GM18508 (cell line): ENCODE measurements around the gene UNKL.

Experiments used
- ATAC-seq: cut with Tn5 transposase; IDR thresholded peaks from one replicate; pipeline ENCODE4 v1.9.1; 2021; ENCODE audit warnings: moderate number of reproducible peaks; ENCODE audit not compliant: insufficient read depth, unreplicated experiment

UNKL gene, protein sequence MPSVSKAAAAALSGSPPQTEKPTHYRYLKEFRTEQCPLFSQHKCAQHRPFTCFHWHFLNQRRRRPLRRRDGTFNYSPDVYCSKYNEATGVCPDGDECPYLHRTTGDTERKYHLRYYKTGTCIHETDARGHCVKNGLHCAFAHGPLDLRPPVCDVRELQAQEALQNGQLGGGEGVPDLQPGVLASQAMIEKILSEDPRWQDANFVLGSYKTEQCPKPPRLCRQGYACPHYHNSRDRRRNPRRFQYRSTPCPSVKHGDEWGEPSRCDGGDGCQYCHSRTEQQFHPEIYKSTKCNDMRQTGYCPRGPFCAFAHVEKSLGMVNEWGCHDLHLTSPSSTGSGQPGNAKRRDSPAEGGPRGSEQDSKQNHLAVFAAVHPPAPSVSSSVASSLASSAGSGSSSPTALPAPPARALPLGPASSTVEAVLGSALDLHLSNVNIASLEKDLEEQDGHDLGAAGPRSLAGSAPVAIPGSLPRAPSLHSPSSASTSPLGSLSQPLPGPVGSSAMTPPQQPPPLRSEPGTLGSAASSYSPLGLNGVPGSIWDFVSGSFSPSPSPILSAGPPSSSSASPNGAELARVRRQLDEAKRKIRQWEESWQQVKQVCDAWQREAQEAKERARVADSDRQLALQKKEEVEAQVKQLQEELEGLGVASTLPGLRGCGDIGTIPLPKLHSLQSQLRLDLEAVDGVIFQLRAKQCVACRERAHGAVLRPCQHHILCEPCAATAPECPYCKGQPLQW

GRCh38 chr16:1414532-1415260 lies at the start of gene UNKL:
TSS of gene UNKL (minus strand) at chr16:1414704. CDS start at chr16:1414691, 13 bp downstream.
- no peak for ATAC-seq

DNA sequence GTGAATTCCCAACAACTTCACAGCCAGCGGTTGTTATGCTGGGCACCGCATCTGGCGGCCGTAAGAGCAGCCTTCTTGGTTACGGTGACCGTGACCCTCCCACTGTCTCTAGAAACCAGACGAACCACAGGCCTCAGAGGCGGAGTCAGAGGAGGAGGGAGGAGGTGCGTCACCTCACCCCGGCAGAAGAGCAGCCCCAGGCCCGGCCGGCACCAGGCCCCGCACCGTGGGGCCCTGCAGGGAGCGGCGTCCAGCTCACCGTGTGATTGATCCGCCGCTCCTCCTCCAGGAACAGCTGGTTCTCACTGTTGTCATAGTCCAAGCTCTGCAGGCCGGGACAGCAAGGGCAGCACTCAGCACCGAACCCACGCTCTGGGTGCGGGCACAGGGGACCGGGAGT lies 46.6 kb upstream of the UNKL start:
- no peak for ATAC-seq

DNA sequence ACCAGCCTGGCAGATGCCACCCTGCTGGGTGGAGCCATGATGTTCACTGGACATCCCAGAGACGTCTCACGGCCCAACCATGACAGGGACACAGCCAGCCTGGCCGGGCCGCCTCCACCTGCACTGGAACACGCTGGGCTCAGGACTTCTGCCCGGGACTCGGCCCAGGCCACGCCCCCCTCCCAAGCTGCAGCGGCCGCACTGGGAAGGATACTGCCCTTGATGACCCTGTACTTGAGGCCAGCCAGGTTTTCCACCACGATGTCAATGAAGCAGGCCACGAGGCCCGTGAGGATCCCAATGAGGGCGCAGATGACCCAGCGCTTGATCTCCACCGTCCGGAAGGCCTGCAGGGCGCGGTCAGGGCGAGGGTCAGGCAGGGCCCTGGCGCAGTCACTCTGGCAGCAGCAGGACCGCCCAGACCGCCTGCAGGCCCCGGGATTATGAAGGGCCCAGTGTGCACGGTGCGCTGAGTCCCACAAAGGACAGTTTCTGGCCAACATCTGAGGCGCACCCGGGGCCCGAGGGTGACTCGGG lies 46.2 kb upstream of the UNKL start:
- no peak for ATAC-seq

GRCh38 chr16:1459967-1460366 lies 45.5 kb upstream of the UNKL start:
- no peak for ATAC-seq

GRCh38 chr16:1458977-1459341 lies 44.5 kb upstream of the UNKL start:
- no peak for ATAC-seq

GRCh38 chr16:1458336-1458976 lies 44.0 kb upstream of the UNKL start:
- ATAC-seq: no peak

DNA sequence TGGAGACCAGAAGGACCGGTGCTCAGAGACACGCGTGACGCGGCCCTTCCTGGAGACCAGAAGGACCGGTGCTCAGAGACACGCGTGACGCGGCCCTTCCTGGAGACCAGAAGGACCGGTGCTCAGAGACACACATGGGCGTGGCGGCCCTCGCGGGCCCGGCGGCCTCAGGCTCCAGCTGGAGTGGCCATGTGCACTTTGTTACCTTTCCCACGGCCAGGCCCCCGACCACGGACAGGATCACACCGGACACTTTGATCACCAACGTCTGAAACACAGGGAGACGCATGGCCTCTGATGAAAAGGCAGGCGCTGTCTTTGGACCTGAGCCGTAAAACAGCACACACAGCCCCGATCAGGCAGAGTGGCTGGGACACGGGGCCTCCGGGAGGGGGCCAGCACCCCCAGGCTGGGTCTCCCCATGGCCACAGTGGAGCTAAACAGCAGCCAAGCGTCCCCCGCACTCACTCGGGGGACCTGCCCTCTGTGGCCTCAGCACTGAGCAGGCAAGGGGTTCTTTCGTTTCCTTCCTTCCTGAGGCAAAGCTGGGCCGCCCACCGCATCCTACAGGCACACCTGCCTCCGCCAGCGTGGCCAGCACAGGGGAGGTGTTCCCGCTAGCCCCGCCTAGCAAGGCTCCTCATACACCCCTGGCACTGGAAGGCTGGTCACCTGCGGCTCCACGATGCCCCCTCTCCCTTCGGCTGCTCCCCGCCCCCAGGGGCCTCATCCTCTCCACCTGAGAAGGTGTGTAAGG lies 43.2 kb upstream of the UNKL start:
- ATAC-seq: no peak

- ATAC-seq: no peak
Measured at GRCh38 chr16:1456951-1457350, 42.4 kb upstream of the UNKL start.

- no peak for ATAC-seq
Measured at GRCh38 chr16:1455190-1456171, 41.0 kb upstream of the UNKL start.

GRCh38 chr16:1454561-1454960 lies 40.1 kb upstream of the UNKL start:
- ATAC-seq: no peak

DNA sequence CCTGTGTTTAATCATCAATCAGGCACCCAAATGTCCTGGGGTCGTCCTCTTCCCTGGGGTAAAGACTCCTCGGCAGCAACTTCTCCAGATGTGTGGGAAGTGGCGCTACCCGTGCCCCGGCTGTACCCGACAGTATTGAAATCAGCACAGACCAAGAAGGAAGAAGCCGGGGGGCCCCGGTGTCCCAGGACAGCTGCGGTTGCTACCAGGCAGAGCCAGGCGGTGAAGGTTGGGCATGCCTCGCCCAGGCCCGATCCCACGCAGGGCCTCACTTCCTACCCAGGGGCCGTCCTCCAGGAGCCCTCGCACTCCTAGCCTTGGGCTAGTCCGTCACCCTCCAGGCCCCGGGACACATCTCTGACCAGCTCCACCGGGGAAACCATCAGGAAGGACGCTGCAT lies 38.8 kb upstream of the UNKL start:
- no peak for ATAC-seq

DNA sequence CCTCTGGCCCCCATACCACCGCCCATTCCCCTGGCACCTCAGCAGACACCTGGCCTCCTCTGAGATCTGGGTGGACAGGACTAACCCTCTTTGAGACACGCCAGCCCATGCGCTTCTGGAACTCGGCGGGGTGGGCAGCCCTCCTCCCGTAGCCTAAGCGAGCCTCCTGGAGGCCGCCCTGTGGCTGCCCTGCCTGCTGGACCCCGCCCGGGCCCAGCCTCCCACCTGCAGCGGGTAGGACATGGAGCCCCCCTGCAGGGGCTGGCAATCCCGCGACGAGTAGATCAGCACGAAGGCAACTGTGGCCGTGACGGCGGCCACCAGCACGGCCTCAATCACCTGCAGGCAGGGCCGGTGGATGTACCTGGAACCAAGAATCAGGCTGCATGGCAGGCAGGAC lies 38.0 kb upstream of the UNKL start:
- no peak for ATAC-seq

DNA sequence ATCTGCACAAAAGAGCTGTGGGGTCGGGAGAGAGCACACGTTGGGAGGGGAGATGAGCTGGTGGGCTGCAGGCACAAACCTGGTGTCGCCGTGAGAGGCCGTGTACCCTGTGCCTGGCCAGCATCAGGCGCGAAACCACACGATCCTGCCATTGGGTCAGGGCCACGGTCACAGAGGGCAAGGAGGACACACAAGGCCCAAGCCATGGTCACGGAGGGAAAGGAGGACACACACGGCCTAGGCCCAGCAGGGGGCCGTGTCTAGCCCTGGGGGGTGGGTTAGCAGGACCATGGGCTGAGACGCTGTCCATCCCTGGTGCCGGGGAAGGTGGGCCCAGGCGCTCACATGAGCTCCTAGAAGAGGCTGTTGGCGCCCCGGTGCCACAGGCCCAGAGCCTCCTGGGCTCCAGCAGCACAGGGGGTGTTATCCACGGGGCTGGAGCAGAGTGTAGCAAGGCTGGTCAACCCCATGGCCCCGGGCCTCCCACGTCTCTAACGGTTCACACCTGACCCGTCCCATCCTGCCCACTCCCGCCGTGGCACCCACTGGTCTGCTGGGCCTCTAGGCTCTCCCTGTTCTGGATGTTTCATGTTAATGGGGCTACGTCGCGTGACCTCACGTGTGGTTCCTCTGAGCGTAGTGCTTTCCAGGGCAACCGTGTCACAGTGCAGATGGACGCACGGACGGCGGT lies 37.3 kb upstream of the UNKL start:
- ATAC-seq: no peak

GRCh38 chr16:1450841-1451240 lies 36.3 kb upstream of the UNKL start:
- ATAC-seq: no peak

GRCh38 chr16:1450218-1450617 lies 35.7 kb upstream of the UNKL start:
- ATAC-seq: no peak

GRCh38 chr16:1449201-1449788 lies 34.8 kb upstream of the UNKL start:
- no peak for ATAC-seq

DNA sequence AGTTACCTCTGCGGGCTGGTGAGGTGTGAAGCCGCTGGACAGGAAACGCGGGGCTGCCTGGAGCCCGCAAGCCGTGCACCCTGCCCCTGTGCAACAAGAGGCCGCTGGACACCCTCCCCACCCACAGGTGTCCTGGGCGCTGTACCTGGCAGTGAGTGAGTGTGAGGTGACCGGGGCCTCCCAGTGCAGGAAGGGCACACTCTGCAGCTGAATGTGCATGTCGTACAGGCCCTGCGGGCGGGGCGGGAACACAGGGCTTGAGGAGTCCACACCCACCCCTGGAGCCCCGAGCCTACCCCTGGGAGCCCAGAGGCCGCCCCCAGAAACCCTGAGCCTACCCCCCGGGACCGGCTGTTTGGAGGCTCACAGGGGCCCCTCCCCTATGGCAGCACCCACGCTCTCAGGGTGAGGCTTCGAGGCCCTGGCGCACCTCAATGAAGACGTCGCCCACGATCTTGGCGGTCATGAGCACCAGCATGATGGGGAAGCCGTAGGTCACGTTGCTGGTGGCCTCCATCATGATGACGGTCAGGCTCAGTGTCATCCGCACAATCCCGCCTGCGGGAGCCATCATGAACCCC lies 34.1 kb upstream of the UNKL start:
- no peak for ATAC-seq
